Gastroesophageal sphincter (tissue), 3 donors: ENCODE results near the gene TANGO2.

ENCODE experiments used
- CTCF ChIP-seq, 4 experiments: fragments of 200-600 bp in 2 of 4; fragments of 450-650 bp in 2 of 4; sonication (generic) in 1 of 4; IDR thresholded peaks; one replicate each; pipeline ENCODE4 v1.5.1; 2017 to 2019; ENCODE audit warnings: antibody characterized with exemption in 4 of 4, mild to moderate bottlenecking in 2 of 4, moderate library complexity in 2 of 4
- EP300 ChIP-seq: sonication (generic); formaldehyde crosslinking; IDR thresholded peaks from one replicate; pipeline ENCODE4 v1.6.1; 2017; ENCODE audit warnings: antibody characterized with exemption, mild to moderate bottlenecking
- POLR2A ChIP-seq, 2 donors: fragments of 450-650 bp; IDR thresholded peaks; one replicate each; pipeline ENCODE4 v1.6.1; 2017; ENCODE audit warnings: antibody characterized with exemption in 2 of 2, mild to moderate bottlenecking in 2 of 2, moderate library complexity in 1 of 2

GRCh38 chr22:20080445-20080775 lies 59.5 kb downstream of the TANGO2 start:
- TF ChIP-seq CTCF (IDR thresholded peaks at IDR 0.05) (no peak), EP300 (no peak), POLR2A (IDR thresholded peaks at IDR 0.05) (no peak)
